AG08395 (cell line): Measurements from ENCODE around the gene SLC22A1.

ENCODE experiments used
- DNase-seq: peaks from one replicate; pipeline ENCODE4 v3.0.0; 2012; ENCODE audit warnings: mixed read lengths, low spot score

Gene SLC22A1

DNA sequence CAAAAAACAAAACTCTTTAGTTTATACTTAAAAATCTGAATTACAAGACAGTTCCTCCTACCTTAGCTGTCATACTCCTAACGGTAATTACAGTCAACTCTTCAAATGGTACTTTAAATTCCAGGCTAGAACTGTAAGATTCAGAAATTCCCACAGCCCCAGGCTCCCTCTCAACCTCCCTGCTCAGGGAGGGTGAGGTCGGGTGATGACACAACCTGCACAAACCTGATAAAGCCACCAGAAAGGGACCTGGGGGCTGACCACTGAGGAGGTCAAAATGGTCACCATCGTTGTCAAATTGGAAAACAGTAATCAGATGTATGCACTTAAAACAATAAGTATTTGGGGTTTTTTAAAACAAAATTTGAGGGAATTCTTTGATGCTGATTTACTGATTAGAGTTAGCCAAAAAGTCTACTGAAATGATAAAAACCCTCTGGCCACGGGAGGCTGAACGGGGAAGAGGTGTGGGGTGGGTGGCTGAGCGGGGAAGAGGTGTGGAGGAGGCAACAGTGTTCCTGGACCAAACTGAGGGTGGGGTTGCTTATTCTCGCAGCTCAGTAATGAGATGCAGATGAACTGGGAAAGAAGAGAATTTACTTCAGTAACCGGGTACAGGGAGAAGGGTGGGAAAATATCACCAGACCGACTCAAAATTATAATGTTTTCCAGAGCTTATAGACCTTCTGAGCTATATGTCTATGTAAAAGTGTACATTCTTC is 52.4 kb downstream of the SLC22A1 start:
- no peak for DNase-seq

- DNase-seq: no peak
These were observed 53.1 kb downstream of the SLC22A1 start for GRCh38 chr6:160174681-160175080.

- DNase-seq: no peak
These were observed 55.6 kb downstream of the SLC22A1 start for GRCh38 chr6:160177220-160177619.

GRCh38 chr6:160178271-160178670 is 56.7 kb downstream of the SLC22A1 start:
- DNase-seq: no peak

DNA sequence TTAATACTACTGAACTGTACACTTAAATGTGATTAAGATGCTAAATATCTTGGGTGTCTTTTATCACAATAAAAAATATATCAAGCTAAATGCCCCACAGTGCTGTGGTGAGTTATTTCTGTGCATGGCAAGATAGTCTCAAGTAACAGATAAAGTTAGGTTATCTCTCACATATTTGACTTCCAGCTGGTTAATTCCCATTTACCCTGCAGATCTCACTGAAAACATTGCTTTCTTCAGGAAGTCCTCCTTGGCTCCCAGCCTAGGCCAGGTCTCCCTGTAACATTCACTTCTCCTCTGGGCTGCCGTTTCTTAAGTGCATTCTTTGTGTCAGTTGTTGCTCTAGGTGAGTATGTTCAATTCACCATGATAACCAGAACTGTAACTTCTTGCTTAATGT is 59.1 kb downstream of the SLC22A1 start:
- DNase-seq: no peak

GRCh38 chr6:160188773-160189172 is 67.2 kb downstream of the SLC22A1 start:
- peak; percentile 21 for DNase-seq

DNA sequence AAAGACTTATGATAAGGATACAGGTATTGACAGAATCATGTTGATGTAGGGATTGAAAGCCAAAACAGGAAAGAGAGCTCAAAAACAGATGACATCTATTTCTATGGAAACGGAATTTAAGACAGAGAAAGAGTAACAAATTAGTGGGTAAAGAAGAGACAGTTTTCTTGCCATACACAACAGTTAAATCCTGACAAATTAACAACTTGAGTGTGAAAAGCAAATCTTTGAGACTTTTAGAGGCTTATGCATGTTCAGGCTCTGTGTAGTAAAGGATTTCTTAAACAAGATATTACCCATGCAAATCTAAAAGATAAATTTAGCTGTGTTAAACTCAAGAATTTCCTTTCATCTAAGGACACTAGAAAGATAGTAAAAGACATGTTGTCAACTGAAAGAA is 68.5 kb downstream of the SLC22A1 start:
- no peak for DNase-seq

DNA sequence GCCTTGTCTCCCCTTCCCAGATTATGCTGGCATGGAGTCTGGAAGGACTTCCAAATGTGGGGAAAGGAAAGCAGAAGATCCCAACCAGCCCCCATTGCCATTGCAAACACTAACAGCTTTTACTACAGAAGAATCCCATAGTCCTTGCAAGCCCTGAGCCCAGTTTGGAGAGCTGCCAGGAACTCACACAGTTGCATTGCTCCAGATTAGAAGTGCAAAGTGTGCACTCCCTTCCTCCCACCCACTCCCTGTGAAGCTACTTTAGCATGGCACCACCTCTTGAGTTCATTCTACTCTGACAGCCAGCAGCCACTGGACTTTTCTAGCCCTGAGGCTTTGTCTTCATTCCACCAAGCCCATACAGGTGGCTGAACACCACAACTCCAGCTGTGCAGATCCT is 69.4 kb downstream of the SLC22A1 start:
- no peak for DNase-seq

DNA sequence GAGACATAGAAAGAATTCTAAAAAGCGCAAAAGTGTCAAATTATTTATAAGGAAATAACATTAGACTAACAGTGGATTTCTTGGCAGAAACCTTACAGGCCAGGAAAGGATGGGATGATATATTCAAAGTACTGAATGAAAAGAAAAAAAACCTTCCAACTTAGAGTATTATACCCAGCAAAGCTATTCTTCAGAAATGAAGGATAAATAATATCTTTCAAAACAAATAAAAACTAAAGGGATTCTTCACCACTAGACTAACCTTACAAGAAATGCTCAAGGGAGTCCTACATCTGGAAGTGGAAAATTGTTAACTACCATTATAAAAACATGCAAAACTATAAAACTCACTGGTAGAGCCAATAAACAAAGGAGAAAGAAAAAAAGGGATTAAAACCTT is 71.2 kb downstream of the SLC22A1 start:
- no peak for DNase-seq

- no peak for DNase-seq
These were observed 73.2 kb downstream of the SLC22A1 start for GRCh38 chr6:160194808-160195207.

- DNase-seq: no peak
These were observed 76.0 kb downstream of the SLC22A1 start for GRCh38 chr6:160197662-160198061.

- no peak for DNase-seq
These were observed 77.1 kb downstream of the SLC22A1 start for GRCh38 chr6:160198606-160199211.

- no peak for DNase-seq
These were observed 79.4 kb downstream of the SLC22A1 start for GRCh38 chr6:160201061-160201460.

GRCh38 chr6:160202411-160202810 is 80.8 kb downstream of the SLC22A1 start:
- no peak for DNase-seq

DNA sequence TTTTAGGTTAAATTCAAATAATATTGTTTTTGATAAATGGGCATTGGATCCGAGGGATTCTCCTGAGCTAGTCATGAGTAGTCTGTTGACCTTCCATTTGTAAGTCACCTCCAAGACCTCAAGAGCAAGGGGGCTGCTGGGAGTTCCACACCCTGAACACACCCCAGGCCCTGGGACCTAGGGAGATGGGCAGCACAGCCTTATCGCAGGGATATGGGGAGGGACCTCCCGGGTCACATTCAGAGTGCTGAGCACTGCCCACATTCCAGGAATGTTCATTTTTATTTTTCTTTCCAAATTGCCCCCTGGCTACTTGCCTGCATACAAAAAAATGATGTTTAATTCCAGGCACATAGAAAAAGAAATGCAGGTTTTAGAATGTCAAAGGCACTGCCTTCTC is 81.5 kb downstream of the SLC22A1 start:
- DNase-seq: no peak

DNA sequence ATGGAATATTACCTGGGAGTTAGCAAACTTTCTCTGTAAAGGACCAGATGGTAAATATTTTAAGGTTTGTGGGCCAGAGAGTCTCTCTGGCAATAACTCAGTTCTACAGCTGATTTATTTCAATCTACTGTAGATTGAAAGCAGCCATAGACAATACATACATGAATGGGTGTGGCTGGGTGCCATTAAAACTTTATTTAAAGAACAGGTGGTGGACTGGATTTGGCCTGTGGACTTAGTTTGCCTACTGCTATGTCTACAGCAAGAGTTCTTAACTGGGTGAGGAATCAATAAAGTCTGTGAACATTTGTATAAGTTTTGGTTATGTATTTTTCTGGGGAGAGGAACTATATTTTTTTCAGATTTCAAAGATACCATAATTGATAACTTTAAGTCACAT is 81.9 kb downstream of the SLC22A1 start:
- no peak for DNase-seq

- DNase-seq: no peak
These were observed 82.3 kb downstream of the SLC22A1 start for GRCh38 chr6:160203953-160204352.

- no peak for DNase-seq
These were observed 83.1 kb downstream of the SLC22A1 start for GRCh38 chr6:160204710-160205109.

DNA sequence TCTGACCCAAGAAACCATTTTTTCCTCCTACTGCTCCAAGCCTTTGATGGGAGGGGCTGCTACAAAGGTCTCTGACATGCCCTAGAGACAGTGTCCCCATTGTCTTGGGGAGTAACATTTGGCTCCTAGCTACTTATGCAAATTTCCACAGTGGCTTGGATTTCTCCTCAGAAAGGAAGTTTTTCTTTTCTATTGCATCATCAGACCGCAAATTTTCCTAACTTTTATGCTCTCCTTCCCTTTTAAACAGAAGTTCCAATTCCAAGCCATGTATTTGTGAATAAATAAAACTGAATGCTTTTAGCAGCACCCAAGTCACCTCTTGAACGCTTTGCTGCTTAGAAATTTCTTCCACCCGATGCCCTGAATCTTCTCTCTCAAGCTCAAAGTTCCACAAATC is 86.0 kb downstream of the SLC22A1 start:
- DNase-seq: no peak
